ENCODE results near the gene SYT14.
"Not testable (repeated sequence)": the region's sequence is repeated elsewhere in the genome, so short reads cannot be mapped to it uniquely, and the experiment has no call there.

SYT14 gene

DNA sequence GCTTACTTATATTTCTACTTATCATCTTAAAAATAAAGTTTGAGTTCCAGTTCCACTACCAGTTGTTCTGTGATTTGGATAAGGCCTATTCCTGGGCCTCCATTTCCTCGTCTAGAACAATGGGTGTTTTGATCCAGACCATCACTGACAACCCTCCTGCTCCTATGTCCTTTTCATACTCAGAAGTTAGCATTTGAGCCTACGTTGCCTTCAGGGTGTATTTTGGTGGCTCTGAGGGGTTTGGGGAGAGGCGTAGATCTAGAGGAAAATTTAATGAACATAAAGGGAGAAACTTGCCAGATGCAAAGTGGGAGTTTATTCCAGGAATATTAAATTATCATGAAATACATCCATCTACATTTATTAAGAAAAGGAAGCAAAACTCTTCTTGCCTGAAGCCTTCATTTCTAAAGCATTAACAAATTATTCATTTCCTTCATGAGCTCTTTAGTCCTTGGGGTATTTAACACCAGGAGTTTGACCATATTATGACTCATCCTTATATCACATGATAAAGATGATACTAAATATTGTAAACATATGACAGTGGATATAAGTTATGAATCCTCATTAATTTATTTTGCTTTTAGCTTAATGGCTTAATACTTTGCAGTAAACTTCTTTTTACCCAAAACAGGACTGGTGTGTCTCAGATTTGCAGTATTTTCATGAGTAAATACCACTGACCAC, 47.2 kb upstream of the SYT14 start:
- Histone ChIP-seq H3K4me2 (ENCODE audit: low read depth, low read length, poor library complexity, severe bottlenecking) (no peak overlapping the region), H3F3A (ENCODE audit: low read depth) (no peaks in the 10 kb centered on the region), H3K79me2 (ENCODE audit: insufficient read depth, low read length) (no peaks in the 10 kb centered on the region), H3K36me3 (ENCODE audit: insufficient read depth, low read length) (no peaks in the 10 kb centered on the region), H3K27me3 (ENCODE audit: insufficient read depth, low read length, poor library complexity, severe bottlenecking) (no peaks in the 10 kb centered on the region), H3K9me3 (ENCODE audit: insufficient read depth, low read depth, low read length) (no peaks in the 10 kb centered on the region), H3K9me2 (replicated peaks; ENCODE audit: low read depth, low read length) (no peaks in the 10 kb centered on the region), H3K9ac (ENCODE audit: low read depth, low read length, poor library complexity, severe bottlenecking) (no peak overlapping the region), H2AFZ (ENCODE audit: low read length) (no peak overlapping the region), H4K20me1 (ENCODE audit: insufficient read depth, low read length, poor library complexity, severe bottlenecking) (no peaks in the 10 kb centered on the region), H3K4me1 (ENCODE audit: insufficient read depth, low read length, poor library complexity, severe bottlenecking) (no peaks in the 10 kb centered on the region), H3K4me3 (ENCODE audit: low read length, poor library complexity, severe bottlenecking) (no peak overlapping the region)
- TF ChIP-seq EZH2phosphoT487 (IDR thresholded peaks at IDR 0.05; ENCODE audit: borderline replicate concordance), result no peak
- TF ChIP-seq, protein P1, sequence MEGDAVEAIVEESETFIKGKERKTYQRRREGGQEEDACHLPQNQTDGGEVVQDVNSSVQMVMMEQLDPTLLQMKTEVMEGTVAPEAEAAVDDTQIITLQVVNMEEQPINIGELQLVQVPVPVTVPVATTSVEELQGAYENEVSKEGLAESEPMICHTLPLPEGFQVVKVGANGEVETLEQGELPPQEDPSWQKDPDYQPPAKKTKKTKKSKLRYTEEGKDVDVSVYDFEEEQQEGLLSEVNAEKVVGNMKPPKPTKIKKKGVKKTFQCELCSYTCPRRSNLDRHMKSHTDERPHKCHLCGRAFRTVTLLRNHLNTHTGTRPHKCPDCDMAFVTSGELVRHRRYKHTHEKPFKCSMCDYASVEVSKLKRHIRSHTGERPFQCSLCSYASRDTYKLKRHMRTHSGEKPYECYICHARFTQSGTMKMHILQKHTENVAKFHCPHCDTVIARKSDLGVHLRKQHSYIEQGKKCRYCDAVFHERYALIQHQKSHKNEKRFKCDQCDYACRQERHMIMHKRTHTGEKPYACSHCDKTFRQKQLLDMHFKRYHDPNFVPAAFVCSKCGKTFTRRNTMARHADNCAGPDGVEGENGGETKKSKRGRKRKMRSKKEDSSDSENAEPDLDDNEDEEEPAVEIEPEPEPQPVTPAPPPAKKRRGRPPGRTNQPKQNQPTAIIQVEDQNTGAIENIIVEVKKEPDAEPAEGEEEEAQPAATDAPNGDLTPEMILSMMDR (conservative IDR thresholded peaks at IDR 0.05; ENCODE audit: low read length), result no peak

DNA sequence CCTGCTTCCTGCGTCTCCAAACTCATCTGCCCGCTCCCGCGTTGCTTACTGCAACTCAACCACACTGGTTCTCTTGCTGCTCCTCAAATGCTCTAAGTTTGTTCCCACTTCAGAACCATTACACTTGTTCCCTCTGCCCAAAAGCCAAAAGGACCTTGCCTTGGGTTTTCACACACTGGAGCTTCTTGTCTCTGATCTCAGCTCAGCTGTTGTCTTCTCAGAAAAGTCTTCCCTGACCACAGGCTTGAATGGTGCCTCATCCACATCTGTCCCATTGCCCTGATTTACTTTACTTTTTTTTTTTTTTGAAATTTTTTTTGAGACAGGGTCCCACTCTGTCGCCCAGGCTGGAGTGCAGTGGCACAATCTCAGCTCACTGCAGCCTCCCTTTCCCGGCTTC, 44.3 kb upstream of the SYT14 start:
- no peak overlapping the region for H3K4me2 ChIP-seq (ENCODE audit: low read depth, low read length, poor library complexity, severe bottlenecking)
- no peaks in the 10 kb centered on the region for H3K27me3 ChIP-seq (ENCODE audit: insufficient read depth, low read length, poor library complexity, severe bottlenecking)
- no peaks in the 10 kb centered on the region for H3K9me3 ChIP-seq (ENCODE audit: insufficient read depth, low read depth, low read length)
- no peaks in the 10 kb centered on the region for H3K4me1 ChIP-seq (ENCODE audit: insufficient read depth, low read length, poor library complexity, severe bottlenecking)
- H3K4me3 ChIP-seq (ENCODE audit: low read length, poor library complexity, severe bottlenecking), result no peak overlapping the region
- H2AFZ ChIP-seq (ENCODE audit: low read length), result no peak overlapping the region
- H3K9me2 ChIP-seq (replicated peaks; ENCODE audit: low read depth, low read length), result no peaks in the 10 kb centered on the region
- no peak overlapping the region for H3K9ac ChIP-seq (ENCODE audit: low read depth, low read length, poor library complexity, severe bottlenecking)
- no peaks in the 10 kb centered on the region for H3K36me3 ChIP-seq (ENCODE audit: insufficient read depth, low read length)
- H3K79me2 ChIP-seq (ENCODE audit: insufficient read depth, low read length), result no peaks in the 10 kb centered on the region
- H3F3A ChIP-seq (ENCODE audit: low read depth), result no peaks in the 10 kb centered on the region
- no peaks in the 10 kb centered on the region for H4K20me1 ChIP-seq (ENCODE audit: insufficient read depth, low read length, poor library complexity, severe bottlenecking)
- TF ChIP-seq EZH2phosphoT487 (IDR thresholded peaks at IDR 0.05; ENCODE audit: borderline replicate concordance), result no peak
- TF ChIP-seq, protein P1 (conservative IDR thresholded peaks at IDR 0.05; ENCODE audit: low read length), result no peak

DNA sequence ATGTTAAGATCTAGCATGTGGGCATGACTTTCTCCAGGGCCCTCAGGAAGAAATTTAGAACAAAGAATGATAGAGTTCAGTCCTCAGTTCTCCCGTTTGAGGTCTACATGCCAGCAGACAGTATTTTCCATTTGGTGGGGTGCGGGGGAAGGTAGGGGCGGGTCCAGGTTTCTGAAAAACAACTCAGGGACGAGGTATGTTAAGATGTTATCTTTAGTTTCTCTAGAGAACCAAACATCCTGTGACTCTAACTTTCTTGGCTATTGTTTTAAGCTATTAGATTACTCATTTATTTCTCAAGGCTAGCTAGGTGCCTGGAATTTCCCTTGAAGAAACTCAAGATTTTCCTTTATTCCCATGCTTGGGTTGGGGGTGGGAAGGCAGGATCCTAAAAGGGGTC, 42.3 kb upstream of the SYT14 start:
- H3K4me3 ChIP-seq (ENCODE audit: low read length, poor library complexity, severe bottlenecking), result no peak overlapping the region
- no peaks in the 10 kb centered on the region for H3K9me2 ChIP-seq (replicated peaks; ENCODE audit: low read depth, low read length)
- no peaks in the 10 kb centered on the region for H3F3A ChIP-seq (ENCODE audit: low read depth)
- no peak overlapping the region for H2AFZ ChIP-seq (ENCODE audit: low read length)
- H3K36me3 ChIP-seq (ENCODE audit: insufficient read depth, low read length), result no peaks in the 10 kb centered on the region
- H3K9me3 ChIP-seq (ENCODE audit: insufficient read depth, low read depth, low read length), result no peaks in the 10 kb centered on the region
- H3K9ac ChIP-seq (ENCODE audit: low read depth, low read length, poor library complexity, severe bottlenecking), result no peak overlapping the region
- no peaks in the 10 kb centered on the region for H4K20me1 ChIP-seq (ENCODE audit: insufficient read depth, low read length, poor library complexity, severe bottlenecking)
- TF ChIP-seq EZH2phosphoT487 (IDR thresholded peaks at IDR 0.05; ENCODE audit: borderline replicate concordance), result no peak
- no peaks in the 10 kb centered on the region for H3K79me2 ChIP-seq (ENCODE audit: insufficient read depth, low read length)
- no peaks in the 10 kb centered on the region for H3K4me1 ChIP-seq (ENCODE audit: insufficient read depth, low read length, poor library complexity, severe bottlenecking)
- no peaks in the 10 kb centered on the region for H3K27me3 ChIP-seq (ENCODE audit: insufficient read depth, low read length, poor library complexity, severe bottlenecking)
- no peak overlapping the region for H3K4me2 ChIP-seq (ENCODE audit: low read depth, low read length, poor library complexity, severe bottlenecking)

DNA sequence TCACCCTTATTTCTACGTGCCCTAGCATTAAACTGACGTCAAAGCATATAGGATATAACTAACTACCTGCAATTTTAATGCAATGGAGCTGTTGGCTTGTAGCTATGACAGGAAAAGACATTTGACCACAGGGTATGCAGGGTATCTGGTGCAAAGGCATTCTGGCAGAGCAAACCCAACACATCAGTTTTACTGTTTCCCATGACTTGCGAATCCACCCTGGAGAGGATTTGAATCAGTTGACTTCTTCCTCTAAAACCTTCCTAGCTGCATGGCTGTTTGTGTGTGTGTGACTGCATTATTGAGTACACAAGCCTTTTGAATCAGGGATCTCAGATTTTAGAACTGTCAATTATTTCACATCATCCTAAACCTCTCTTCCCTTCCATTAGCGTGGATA, 41.7 kb upstream of the SYT14 start:
- Histone ChIP-seq H3K4me1 (ENCODE audit: insufficient read depth, low read length, poor library complexity, severe bottlenecking) (no peaks in the 10 kb centered on the region), H4K20me1 (ENCODE audit: insufficient read depth, low read length, poor library complexity, severe bottlenecking) (no peaks in the 10 kb centered on the region), H3K27me3 (ENCODE audit: insufficient read depth, low read length, poor library complexity, severe bottlenecking) (no peaks in the 10 kb centered on the region), H3K79me2 (ENCODE audit: insufficient read depth, low read length) (no peaks in the 10 kb centered on the region), H3K9ac (ENCODE audit: low read depth, low read length, poor library complexity, severe bottlenecking) (no peak overlapping the region), H3K9me2 (replicated peaks; ENCODE audit: low read depth, low read length) (no peaks in the 10 kb centered on the region), H3K36me3 (ENCODE audit: insufficient read depth, low read length) (no peaks in the 10 kb centered on the region), H2AFZ (ENCODE audit: low read length) (no peak overlapping the region), H3K4me2 (ENCODE audit: low read depth, low read length, poor library complexity, severe bottlenecking) (no peak overlapping the region), H3F3A (ENCODE audit: low read depth) (no peaks in the 10 kb centered on the region), H3K9me3 (ENCODE audit: insufficient read depth, low read depth, low read length) (no peaks in the 10 kb centered on the region), H3K4me3 (ENCODE audit: low read length, poor library complexity, severe bottlenecking) (no peak overlapping the region)
- TF ChIP-seq, protein P1 (conservative IDR thresholded peaks at IDR 0.05; ENCODE audit: low read length), result no peak
- TF ChIP-seq EZH2phosphoT487 (IDR thresholded peaks at IDR 0.05; ENCODE audit: borderline replicate concordance), result no peak

DNA sequence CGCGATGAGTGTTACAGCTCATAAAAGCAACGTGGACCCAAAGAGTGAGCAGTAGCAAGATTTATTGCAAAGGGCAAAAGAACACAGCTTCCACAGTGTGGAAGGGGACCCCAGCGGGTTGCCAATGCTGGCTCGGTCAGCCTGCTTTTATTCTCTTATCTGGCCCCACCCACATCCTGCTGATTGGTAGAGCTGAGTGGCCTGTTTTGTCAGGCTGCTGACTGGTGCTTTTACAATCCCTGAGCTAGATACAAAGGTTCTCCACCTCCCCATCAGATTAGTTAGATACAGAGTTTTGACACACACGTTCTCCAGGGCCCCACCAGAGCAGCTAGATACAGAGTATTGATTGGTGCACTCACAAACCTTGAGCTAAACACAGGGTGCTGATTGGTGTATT, 39.7 kb upstream of the SYT14 start:
- not testable (repeated sequence) for H3K9me3 ChIP-seq (ENCODE audit: insufficient read depth, low read depth, low read length)

More for the DNA sequence above, 39.7 kb upstream of the SYT14 start:
- not testable (repeated sequence) for H3K9ac ChIP-seq (ENCODE audit: low read depth, low read length, poor library complexity, severe bottlenecking); H3F3A ChIP-seq (ENCODE audit: low read depth); H4K20me1 ChIP-seq (ENCODE audit: insufficient read depth, low read length, poor library complexity, severe bottlenecking); H3K36me3 ChIP-seq (ENCODE audit: insufficient read depth, low read length); H3K27me3 ChIP-seq (ENCODE audit: insufficient read depth, low read length, poor library complexity, severe bottlenecking); H3K4me1 ChIP-seq (ENCODE audit: insufficient read depth, low read length, poor library complexity, severe bottlenecking); H3K79me2 ChIP-seq (ENCODE audit: insufficient read depth, low read length); H3K4me3 ChIP-seq (ENCODE audit: low read length, poor library complexity, severe bottlenecking); H2AFZ ChIP-seq (ENCODE audit: low read length); H3K9me2 ChIP-seq (replicated peaks; ENCODE audit: low read depth, low read length); H3K4me2 ChIP-seq (ENCODE audit: low read depth, low read length, poor library complexity, severe bottlenecking)
